HG03342 (cell line): ENCODE data around the gene ADGRD1.
"Not testable (repeated sequence)": the region's sequence is repeated elsewhere in the genome, so short reads cannot be mapped to it uniquely, and the experiment has no call there.

ENCODE experiments used
- ATAC-seq: cut with Tn5 transposase; IDR thresholded peaks from one replicate; pipeline ENCODE4 v1.9.1; 2021; ENCODE audit warnings: mild to moderate bottlenecking, moderate library complexity; ENCODE audit not compliant: unreplicated experiment

ADGRD1 gene

GRCh38 chr12:131113568-131114270 lies 160.0 kb downstream of the ADGRD1 start:
- no peak for ATAC-seq

- ATAC-seq = no peak
Observed at GRCh38 chr12:131114271-131114670, 160.6 kb downstream of the ADGRD1 start.

- ATAC-seq = no peak
Observed at GRCh38 chr12:131114942-131115584, 161.4 kb downstream of the ADGRD1 start.

GRCh38 chr12:131115766-131116467 lies 162.2 kb downstream of the ADGRD1 start:
- ATAC-seq = no peak

- no peak for ATAC-seq
Observed at GRCh38 chr12:131116468-131117117, 162.9 kb downstream of the ADGRD1 start.

- ATAC-seq = no peak
Observed at GRCh38 chr12:131117438-131118245, 163.9 kb downstream of the ADGRD1 start.

- no peak for ATAC-seq
Observed at GRCh38 chr12:131118371-131118770, 164.7 kb downstream of the ADGRD1 start.

GRCh38 chr12:131119345-131119744 lies 165.6 kb downstream of the ADGRD1 start:
- not testable (repeated sequence) for ATAC-seq

GRCh38 chr12:131119936-131120335 lies 166.2 kb downstream of the ADGRD1 start:
- no peak for ATAC-seq

GRCh38 chr12:131120831-131121271 lies 167.1 kb downstream of the ADGRD1 start:
- ATAC-seq = no peak

- no peak for ATAC-seq
Observed at GRCh38 chr12:131121705-131122405, 168.1 kb downstream of the ADGRD1 start.

GRCh38 chr12:131122631-131123030 lies 168.9 kb downstream of the ADGRD1 start:
- no peak for ATAC-seq

- ATAC-seq = no peak
Observed at GRCh38 chr12:131123817-131124216, 170.1 kb downstream of the ADGRD1 start.

- ATAC-seq = no peak
Observed at GRCh38 chr12:131124487-131125280, 171.0 kb downstream of the ADGRD1 start.

GRCh38 chr12:131126662-131127173 lies 173.0 kb downstream of the ADGRD1 start:
- no peak for ATAC-seq

GRCh38 chr12:131128556-131128955 lies 174.8 kb downstream of the ADGRD1 start:
- ATAC-seq = no peak

GRCh38 chr12:131128966-131129619 lies 175.4 kb downstream of the ADGRD1 start:
- ATAC-seq = not testable (repeated sequence)

- no peak for ATAC-seq
Observed at GRCh38 chr12:131129839-131130238, 176.1 kb downstream of the ADGRD1 start.
